Breast epithelium (tissue), 3 donors: ENCODE measurements around the gene FANCF.

ENCODE experiments used
- POLR2A ChIP-seq: fragments of 450-650 bp; IDR thresholded peaks from one replicate; pipeline ENCODE4 v1.6.1; 2016; ENCODE audit warnings: antibody characterized with exemption, mild to moderate bottlenecking, moderate library complexity
- TF ChIP-seq, protein P1 (sequence below), 3 donors: fragments of 450-650 bp; IDR thresholded peaks; one replicate each; pipeline ENCODE4 v1.5.1; 2016 to 2017; ENCODE audit warnings: antibody characterized with exemption in 3 of 3, mild to moderate bottlenecking in 3 of 3, moderate library complexity in 3 of 3

- TF ChIP-seq, protein P1, sequence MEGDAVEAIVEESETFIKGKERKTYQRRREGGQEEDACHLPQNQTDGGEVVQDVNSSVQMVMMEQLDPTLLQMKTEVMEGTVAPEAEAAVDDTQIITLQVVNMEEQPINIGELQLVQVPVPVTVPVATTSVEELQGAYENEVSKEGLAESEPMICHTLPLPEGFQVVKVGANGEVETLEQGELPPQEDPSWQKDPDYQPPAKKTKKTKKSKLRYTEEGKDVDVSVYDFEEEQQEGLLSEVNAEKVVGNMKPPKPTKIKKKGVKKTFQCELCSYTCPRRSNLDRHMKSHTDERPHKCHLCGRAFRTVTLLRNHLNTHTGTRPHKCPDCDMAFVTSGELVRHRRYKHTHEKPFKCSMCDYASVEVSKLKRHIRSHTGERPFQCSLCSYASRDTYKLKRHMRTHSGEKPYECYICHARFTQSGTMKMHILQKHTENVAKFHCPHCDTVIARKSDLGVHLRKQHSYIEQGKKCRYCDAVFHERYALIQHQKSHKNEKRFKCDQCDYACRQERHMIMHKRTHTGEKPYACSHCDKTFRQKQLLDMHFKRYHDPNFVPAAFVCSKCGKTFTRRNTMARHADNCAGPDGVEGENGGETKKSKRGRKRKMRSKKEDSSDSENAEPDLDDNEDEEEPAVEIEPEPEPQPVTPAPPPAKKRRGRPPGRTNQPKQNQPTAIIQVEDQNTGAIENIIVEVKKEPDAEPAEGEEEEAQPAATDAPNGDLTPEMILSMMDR (IDR thresholded peaks at IDR 0.05): no peak
- no peak for TF ChIP-seq POLR2A
These were observed 23.1 kb downstream of the FANCF start for GRCh38 chr11:22602504-22602903.
